ENCODE results near the gene TPD52L1. TPM values are rescaled to one million over a fixed set of nuclear protein-coding genes. Genes with fewer than 3 reads are reported as not detected.
A peak's percentile ranks its signal among the peaks of the same experiment; 100 is the strongest.

TPD52L1 gene
- total and polyA plus RNA-seq, 4 donors = 15.6 to 43.5 (median 16.7) TPM

DNA sequence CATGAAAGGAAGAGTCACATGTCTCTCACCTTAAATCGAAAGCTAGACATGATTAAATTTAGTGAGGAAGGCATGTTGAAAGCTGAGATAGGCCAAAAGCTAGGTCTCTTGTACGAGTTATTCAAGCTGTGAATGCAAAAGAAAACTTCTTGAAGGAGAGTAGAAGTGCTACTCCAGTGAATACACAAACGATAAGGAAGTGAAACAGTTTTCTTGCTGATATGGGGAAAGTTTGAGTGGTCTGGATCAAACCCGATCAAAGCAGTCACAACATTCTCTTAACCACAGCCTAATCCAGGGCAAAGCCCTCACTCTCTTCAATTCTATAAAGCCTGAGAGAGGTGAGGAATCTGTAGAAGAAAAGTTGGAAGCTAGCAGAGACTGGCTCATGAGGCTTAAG lies 1.9 kb upstream of the TPD52L1 start:
- H3K9ac ChIP-seq (ENCODE audit: insufficient read depth in 1 of 2, low read length in 2 of 2) = no peak overlapping the region
- DNase-seq (peak; percentile 15 to 74 (median 29)), ATAC-seq (ENCODE audit: insufficient read depth, low FRiP score) (no peak)
- no peak overlapping the region for H3K4me3 ChIP-seq
- H3K27ac ChIP-seq (ENCODE audit: low read depth in 1 of 2, low read length in 1 of 2) = no peak overlapping the region
- H3K27me3 ChIP-seq (ENCODE audit: control insufficient read depth in 3 of 3, insufficient read depth in 3 of 3, low read length in 2 of 3) = peaks cover 0 to 3% (median 0%) of the 10 kb centered on the region in 3 donors
- H3K4me1 ChIP-seq (ENCODE audit: control insufficient read depth in 5 of 5, insufficient read depth in 5 of 5, low read length in 5 of 5) = peaks cover 0 to 13% (median 0%) of the 10 kb centered on the region in 5 donors
- no peaks in the 10 kb centered on the region for H3K9me3 ChIP-seq (ENCODE audit: control insufficient read depth in 4 of 4, insufficient read depth in 3 of 4, low read length in 3 of 4)
- H3K36me3 ChIP-seq (ENCODE audit: control insufficient read depth in 4 of 4, insufficient read depth in 4 of 4, low read length in 4 of 4) = no peaks in the 10 kb centered on the region
- 59 to 74% methylated on average over 4 of the region's 4 CpGs for WGBS, 2 donors
- TF ChIP-seq, protein P1, sequence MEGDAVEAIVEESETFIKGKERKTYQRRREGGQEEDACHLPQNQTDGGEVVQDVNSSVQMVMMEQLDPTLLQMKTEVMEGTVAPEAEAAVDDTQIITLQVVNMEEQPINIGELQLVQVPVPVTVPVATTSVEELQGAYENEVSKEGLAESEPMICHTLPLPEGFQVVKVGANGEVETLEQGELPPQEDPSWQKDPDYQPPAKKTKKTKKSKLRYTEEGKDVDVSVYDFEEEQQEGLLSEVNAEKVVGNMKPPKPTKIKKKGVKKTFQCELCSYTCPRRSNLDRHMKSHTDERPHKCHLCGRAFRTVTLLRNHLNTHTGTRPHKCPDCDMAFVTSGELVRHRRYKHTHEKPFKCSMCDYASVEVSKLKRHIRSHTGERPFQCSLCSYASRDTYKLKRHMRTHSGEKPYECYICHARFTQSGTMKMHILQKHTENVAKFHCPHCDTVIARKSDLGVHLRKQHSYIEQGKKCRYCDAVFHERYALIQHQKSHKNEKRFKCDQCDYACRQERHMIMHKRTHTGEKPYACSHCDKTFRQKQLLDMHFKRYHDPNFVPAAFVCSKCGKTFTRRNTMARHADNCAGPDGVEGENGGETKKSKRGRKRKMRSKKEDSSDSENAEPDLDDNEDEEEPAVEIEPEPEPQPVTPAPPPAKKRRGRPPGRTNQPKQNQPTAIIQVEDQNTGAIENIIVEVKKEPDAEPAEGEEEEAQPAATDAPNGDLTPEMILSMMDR (IDR thresholded peaks at IDR 0.05; ENCODE audit: control extremely low read depth, extremely low read depth) = no peak

- Histone ChIP-seq H3K27ac (ENCODE audit: low read depth in 1 of 2, low read length in 1 of 2) (peak overlapping the region in 1 of 2 donors; percentile 50), H3K27me3 (ENCODE audit: control insufficient read depth in 3 of 3, insufficient read depth in 3 of 3, low read length in 2 of 3) (peaks cover 0 to 3% (median 0%) of the 10 kb centered on the region in 3 donors), H3K4me3 (peak overlapping the region; percentile 50), H3K4me1 (ENCODE audit: control insufficient read depth in 5 of 5, insufficient read depth in 5 of 5, low read length in 5 of 5) (peaks cover 0 to 13% (median 0%) of the 10 kb centered on the region in 5 donors), H3K9me3 (ENCODE audit: control insufficient read depth in 4 of 4, insufficient read depth in 3 of 4, low read length in 3 of 4) (no peaks in the 10 kb centered on the region), H3K9ac (ENCODE audit: insufficient read depth in 1 of 2, low read length in 2 of 2) (peak overlapping the region; percentile 46 to 68), H3K36me3 (ENCODE audit: control insufficient read depth in 4 of 4, insufficient read depth in 4 of 4, low read length in 4 of 4) (no peaks in the 10 kb centered on the region)
- TF ChIP-seq, protein P1 (IDR thresholded peaks at IDR 0.05; ENCODE audit: control extremely low read depth, extremely low read depth) = no peak
- WGBS, 2 donors = 2 to 4% methylated on average over 48 to 50 of the region's 50 CpGs
- DNase-seq (peak; percentile 34 to 38 (median 35)), ATAC-seq (ENCODE audit: insufficient read depth, low FRiP score) (peak; percentile 42)
Observed at GRCh38 chr6:125154118-125154760, 666 bp downstream of the TPD52L1 start.

GRCh38 chr6:125154761-125155135 lies 1.2 kb downstream of the TPD52L1 start:
- TF ChIP-seq, protein P1 (IDR thresholded peaks at IDR 0.05; ENCODE audit: control extremely low read depth, extremely low read depth) = no peak
- H3K36me3 ChIP-seq (ENCODE audit: control insufficient read depth in 4 of 4, insufficient read depth in 4 of 4, low read length in 4 of 4) = no peaks in the 10 kb centered on the region
- ATAC-seq (ENCODE audit: insufficient read depth, low FRiP score) = peak; percentile 8
- peak overlapping the region in 1 of 2 donors; percentile 46 for H3K9ac ChIP-seq (ENCODE audit: insufficient read depth in 1 of 2, low read length in 2 of 2)
- WGBS, 2 donors = 45 to 50% methylated on average over 14 of the region's 14 CpGs
- H3K4me1 ChIP-seq (ENCODE audit: control insufficient read depth in 5 of 5, insufficient read depth in 5 of 5, low read length in 5 of 5) = peaks cover 0 to 13% (median 0%) of the 10 kb centered on the region in 5 donors
- peak; percentile 25 to 49 (median 40) for DNase-seq
- H3K27me3 ChIP-seq (ENCODE audit: control insufficient read depth in 3 of 3, insufficient read depth in 3 of 3, low read length in 2 of 3) = peaks cover 0 to 3% (median 0%) of the 10 kb centered on the region in 3 donors
- H3K27ac ChIP-seq (ENCODE audit: low read depth in 1 of 2, low read length in 1 of 2) = peak overlapping the region in 1 of 2 donors; percentile 50
- H3K4me3 ChIP-seq = peak overlapping the region; percentile 50
- H3K9me3 ChIP-seq (ENCODE audit: control insufficient read depth in 4 of 4, insufficient read depth in 3 of 4, low read length in 3 of 4) = no peaks in the 10 kb centered on the region

Data from lung (tissue), 12 donors.